NCI-H446 (cell line): ENCODE data around the gene SNX30.
A peak's percentile ranks its signal among the peaks of the same experiment; 100 is the strongest.
"Not testable (repeated sequence)": the region's sequence is repeated elsewhere in the genome, so short reads cannot be mapped to it uniquely, and the experiment has no call there.

Source experiments
- DNase-seq, 2 experiments: peaks; one replicate each; lab custom pipeline; 2025; lab: John Stamatoyannopoulos, UW

The SNX30 gene, protein sequence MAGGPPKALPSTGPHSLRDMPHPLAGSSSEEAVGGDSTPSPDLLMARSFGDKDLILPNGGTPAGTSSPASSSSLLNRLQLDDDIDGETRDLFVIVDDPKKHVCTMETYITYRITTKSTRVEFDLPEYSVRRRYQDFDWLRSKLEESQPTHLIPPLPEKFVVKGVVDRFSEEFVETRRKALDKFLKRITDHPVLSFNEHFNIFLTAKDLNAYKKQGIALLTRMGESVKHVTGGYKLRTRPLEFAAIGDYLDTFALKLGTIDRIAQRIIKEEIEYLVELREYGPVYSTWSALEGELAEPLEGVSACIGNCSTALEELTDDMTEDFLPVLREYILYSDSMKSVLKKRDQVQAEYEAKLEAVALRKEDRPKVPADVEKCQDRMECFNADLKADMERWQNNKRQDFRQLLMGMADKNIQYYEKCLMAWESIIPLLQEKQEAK

GRCh38 chr9:112750016-112750763 lies at the start of gene SNX30:
Gene SNX30, plus strand, starts transcription at chr9:112750760. Its CDS starts 242 bp downstream, at chr9:112751002.
- peak; percentile 46 to 83 for DNase-seq

DNA sequence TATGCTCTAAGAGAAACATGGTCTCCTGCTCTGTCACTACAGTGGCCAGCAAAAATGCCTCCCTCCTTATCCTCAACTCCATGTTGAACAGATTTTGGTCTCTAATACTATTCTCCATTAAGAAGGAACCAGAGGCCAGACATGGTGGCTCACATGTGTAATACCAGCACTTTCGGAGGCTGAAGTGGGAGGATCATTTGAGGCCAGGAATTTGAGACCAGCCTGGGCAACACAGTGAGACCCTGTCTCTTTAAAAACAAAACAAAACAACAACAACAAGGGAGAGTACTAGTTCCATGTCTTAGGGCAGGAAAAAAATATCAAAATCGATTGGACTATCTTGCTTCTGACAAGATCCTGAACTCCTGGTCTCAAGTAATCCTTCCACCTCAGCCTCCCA lies 47.3 kb upstream of the SNX30 start:
- DNase-seq: no peak

GRCh38 chr9:112705768-112706427 lies 44.7 kb upstream of the SNX30 start:
- no peak for DNase-seq

GRCh38 chr9:112711050-112711689 lies 39.4 kb upstream of the SNX30 start:
- no peak for DNase-seq

DNA sequence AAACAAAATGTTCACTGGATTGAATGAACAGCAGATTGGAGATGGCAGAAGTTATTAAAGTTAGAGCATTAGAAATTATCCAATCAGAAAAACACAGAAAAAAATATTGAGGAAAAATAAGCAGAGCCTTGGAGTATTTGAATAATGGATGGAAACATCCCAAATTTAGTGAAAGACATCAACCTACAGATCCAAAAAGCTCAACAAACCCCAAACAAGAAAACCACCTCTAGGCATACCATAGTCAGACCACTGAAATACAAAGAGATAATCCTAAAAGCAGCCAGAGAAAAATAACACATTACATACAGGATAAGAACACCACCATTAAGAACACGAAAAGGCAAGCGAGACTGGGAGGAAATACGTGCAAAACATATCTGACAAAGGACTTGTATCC lies 37.9 kb upstream of the SNX30 start:
- DNase-seq: no peak

GRCh38 chr9:112717661-112718331 lies 32.8 kb upstream of the SNX30 start, which contains the start of gene INIP:
Gene INIP, minus strand, starts transcription at chr9:112718117. Its CDS starts 1,632 bp downstream, at chr9:112716485.
- DNase-seq: peak; percentile 84 to 91

GRCh38 chr9:112719241-112719691 lies 31.3 kb upstream of the SNX30 start:
- DNase-seq: no peak

- DNase-seq: no peak
Observed at GRCh38 chr9:112719696-112720095, 30.9 kb upstream of the SNX30 start.

DNA sequence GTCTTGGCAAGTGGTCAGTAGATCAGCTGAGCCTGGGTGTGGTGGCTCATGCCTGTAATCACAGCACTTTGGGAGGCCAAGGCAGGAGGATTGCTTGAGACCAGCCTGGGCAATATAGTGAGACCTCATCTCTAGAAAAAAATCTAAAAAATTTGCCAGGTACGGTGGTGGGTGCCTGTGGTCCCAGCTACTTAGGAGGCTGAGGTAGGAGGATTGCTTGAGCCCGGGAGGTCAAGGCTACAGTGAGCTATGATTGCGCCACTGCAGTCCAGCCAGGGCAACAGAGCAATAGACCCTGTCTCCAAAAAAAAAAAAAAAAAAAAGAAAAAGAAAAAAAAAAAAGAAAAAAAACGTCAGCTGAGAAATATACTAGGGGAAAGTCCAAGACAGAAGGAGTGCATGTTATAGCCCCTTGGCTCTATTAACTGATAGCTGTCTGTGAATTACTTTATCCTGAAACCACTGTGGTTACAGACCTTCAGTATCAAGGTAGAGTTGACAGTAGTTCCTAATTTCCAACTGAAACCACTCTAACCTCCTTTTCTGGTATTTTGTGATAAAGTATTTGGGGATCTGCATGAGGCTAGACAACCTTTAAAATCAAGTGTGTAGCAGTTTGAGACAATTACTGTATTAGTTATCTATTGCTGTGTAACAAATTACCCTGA lies 30.3 kb upstream of the SNX30 start:
- DNase-seq: no peak

GRCh38 chr9:112722749-112723148 lies 27.8 kb upstream of the SNX30 start:
- DNase-seq: not testable (repeated sequence)

DNA sequence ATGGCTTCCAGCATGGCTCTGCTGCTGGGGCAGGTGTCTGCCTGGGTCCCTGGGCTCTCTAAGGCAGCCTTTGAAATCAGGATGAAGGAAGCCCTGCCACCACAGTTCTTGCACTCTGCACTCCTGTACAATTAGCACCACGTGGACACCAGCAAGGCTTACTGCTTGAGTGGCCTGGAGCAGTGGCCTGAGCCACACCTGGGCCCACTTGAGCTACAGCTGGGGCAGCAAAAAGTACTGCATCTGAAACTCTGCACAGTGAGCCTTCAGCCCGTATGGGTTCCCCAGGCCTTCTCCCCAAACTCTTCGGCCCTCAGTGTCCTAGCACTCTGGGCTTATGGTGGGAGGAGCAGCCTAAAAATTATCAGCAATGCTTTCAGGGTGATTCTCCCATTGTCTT lies 24.6 kb upstream of the SNX30 start:
- no peak for DNase-seq

GRCh38 chr9:112726428-112726827 lies 24.1 kb upstream of the SNX30 start:
- no peak for DNase-seq

DNA sequence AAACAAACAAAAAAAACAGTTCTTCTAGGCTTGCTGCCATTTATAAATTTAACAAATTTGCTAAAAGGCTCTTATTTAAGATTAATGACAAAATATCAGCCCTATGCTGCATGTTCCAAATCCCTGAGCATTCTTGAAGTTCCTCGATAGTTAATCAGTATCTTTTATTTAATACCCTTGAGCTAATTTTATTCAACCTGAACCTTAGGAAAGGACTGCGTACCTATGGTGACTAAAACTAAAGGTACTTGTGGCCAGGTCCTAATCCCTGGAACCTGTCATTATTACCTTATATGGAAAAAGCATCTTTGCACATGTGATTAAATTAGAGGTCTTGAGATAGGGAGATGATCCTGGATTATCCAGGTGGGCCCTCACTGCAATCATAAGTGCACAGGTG lies 22.2 kb upstream of the SNX30 start:
- no peak for DNase-seq

GRCh38 chr9:112731971-112732370 lies 18.6 kb upstream of the SNX30 start:
- no peak for DNase-seq

DNA sequence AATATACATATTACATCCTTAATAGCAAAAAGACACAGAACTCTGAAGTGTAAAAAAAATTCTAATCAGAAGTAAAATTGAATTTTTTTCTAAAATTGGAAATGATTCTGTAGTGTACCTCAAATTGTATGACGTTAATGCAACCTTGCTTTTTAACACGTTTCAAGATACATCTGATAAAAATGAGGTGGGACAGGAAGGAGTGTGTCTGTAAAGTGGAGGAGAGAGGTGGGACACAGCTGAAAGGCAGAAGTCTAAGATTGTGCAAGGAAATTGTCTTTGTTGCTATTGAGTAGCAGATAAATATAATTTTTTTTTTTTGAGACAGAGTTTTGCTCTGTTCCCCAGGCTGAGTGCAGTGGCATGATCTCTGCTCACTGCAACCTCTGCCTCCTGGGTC lies 15.7 kb upstream of the SNX30 start:
- no peak for DNase-seq

DNA sequence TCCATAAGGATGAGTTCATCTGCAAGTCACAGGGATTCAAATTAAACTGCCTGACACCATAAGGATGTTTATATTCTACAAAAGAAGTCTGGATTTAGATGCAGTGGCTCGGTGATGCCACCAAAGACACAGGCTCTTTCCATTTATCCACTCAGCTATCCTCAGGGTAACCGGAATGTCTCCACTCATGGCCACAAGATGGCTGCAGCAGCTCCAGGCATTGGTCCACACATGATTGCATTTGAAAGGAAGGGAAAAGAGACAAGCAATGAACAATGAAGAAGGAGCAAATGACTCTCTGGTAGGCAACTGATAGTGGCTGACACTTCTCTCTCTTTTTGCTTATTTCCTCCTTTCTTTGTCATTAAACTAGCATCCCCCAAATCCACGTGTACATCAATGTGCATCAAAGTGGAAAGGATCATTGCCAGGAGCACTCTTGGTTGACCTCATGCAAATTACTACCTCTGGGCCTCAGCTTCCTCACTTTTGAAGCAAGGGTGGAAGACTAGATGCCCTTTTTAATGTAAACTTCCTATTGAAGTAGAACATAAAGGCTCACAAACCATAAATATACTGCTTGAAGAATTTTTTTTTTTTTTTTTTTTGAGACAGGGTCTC lies 7.2 kb upstream of the SNX30 start:
- DNase-seq: no peak

DNA sequence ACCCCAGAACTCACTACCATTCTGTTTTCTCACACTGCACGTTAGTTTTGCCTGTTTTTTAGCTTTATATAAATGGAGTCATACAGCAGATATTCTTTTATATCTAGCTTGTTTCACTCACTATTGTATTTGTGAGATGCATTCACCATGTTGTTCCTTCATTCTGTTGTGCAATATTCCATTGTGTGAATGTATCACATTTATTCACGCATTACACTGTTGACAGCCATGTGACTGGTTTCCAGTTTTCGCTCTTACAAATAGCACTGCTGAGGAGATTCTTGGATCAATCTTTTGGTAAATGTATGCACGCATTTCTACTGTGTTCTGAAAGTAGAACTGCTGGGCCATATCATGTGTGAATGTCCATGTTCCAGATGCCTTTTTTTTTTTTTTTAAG lies 6.4 kb upstream of the SNX30 start:
- DNase-seq: no peak

- DNase-seq: no peak
Observed at GRCh38 chr9:112747094-112747493, 3.5 kb upstream of the SNX30 start.

DNA sequence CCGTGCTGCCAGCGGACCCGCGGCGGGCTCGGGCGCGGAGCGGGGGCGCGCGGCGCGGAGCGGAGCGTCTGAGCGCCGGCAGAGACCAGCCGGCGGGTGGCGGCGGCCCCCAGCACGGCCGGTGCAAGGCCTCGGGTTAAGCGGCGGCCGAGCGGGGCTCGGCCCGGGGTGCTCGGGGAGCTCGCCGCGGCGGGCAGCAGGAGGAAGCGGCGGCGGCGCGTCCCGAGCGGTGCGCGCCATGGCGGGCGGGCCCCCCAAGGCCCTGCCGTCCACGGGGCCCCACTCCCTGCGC lies 150 bp downstream of the SNX30 start:
- DNase-seq: no peak

DNA sequence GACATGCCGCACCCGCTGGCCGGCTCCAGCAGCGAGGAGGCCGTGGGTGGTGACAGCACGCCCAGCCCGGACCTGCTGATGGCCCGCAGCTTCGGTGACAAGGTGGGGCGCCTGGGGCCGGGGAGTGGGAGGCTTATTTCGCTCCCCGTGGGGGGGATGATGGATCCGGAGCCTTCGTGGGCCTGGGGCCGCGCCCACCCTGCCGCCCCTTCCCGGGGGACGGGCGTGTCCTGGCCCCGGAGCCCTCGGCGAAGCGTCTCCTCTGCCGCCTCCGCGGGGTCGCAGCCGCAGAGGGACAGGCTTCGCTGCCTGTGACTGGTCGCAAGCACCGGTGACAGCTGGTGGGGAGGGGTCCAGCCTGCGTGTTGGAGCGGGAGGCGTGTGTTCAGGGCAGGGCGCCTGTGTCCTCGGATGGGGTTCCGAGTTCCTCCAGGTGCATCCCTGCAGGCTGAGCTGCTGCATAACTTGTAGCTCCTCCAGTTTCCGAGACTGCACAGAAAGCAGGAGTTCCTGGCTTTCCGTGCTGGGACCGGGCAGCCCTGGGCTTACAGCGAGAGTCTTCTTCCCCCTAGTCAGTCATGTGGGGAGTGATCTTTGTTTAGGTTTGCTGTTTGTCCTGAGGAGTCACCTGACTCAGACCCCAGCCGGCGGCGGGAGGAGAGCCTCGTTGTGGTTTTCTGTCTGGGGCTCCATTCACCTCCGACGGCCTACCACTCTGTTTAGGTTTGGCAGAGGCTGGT lies 666 bp downstream of the SNX30 start:
- DNase-seq: no peak
